NAMALWA (cell line): ENCODE data around the gene CREB5.
A peak's percentile ranks its signal among the peaks of the same experiment; 100 is the strongest.
"Not testable (repeated sequence)": the region's sequence is repeated elsewhere in the genome, so short reads cannot be mapped to it uniquely, and the experiment has no call there.

Experiments used
- DNase-seq: peaks from one replicate; pipeline ENCODE4 v3.0.0-alpha.2; 2015; ENCODE audit warnings: low spot score

CREB5 gene

DNA sequence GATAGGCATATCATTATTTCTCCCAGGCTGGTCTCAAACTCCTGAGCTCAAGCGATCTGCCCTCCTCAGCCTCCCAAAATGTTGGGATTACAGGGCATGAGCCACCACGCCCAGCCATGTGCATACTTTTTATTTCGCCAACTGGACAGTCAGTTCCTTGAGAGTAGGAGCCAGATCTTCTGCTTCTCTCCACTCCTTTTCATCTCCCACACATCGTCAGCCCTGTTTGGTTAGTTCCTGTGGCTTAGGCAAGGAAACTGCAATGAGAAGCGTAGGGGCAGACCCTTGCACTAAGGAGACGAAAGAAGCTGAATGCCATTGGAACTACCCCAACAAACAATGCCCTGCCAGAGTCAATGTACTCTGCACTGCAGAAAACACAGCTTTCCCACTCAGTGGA, 367.6 kb downstream of the CREB5 start:
- DNase-seq: no peak

DNA sequence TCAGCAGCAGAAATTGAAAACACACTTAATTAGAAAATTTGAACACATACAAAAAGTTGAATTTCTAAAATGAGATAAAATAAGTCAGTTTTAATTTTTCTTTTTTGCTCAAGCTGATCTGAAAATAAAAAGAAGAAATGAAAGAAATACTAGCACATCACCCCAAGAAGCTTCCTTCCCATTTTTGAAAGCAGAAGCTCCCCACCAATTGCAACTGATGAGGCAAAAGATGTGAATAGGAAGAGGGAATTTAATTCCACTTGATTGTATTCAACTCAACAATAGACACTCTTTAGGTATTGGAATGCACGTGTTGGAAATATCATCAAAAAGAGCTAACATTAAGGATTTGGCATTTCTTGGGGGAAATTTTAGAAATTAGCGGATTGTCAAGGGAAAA, 370.0 kb downstream of the CREB5 start:
- no peak for DNase-seq

DNA sequence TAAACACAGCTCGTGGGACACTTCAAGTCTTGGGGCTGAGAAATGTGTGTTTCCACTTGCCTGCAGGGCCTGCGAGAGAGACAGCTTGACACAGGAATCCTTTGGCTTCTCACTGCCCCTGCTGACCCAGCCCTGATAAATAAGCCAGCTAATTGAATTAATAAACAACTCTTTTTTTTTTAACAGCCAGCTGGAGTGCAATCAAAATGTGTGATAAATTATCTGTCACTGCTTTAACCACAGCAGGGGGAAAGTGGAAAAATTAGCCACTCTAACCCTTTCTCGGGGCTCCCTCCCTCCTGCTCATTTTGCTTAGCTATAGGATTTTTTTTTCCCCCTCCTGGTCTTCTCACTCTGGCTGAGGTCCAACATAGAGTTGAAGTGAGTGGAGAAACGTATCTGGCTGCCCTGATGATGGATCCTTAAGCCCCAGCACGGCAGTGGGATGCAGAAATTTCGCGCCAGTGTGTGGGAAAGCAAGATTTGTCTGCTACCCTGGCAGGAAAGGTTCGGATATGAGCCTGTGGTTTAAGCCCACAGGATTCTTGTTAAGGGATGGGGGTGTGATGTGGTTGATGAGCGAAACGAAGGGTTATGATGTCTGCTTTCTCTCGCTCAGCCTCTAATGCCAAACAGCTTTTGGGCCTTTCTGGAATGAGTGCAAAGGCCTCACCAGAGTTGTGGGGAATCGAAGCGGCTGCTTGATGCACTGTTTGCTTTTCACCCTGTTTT, 372.0 kb downstream of the CREB5 start:
- DNase-seq: no peak

DNA sequence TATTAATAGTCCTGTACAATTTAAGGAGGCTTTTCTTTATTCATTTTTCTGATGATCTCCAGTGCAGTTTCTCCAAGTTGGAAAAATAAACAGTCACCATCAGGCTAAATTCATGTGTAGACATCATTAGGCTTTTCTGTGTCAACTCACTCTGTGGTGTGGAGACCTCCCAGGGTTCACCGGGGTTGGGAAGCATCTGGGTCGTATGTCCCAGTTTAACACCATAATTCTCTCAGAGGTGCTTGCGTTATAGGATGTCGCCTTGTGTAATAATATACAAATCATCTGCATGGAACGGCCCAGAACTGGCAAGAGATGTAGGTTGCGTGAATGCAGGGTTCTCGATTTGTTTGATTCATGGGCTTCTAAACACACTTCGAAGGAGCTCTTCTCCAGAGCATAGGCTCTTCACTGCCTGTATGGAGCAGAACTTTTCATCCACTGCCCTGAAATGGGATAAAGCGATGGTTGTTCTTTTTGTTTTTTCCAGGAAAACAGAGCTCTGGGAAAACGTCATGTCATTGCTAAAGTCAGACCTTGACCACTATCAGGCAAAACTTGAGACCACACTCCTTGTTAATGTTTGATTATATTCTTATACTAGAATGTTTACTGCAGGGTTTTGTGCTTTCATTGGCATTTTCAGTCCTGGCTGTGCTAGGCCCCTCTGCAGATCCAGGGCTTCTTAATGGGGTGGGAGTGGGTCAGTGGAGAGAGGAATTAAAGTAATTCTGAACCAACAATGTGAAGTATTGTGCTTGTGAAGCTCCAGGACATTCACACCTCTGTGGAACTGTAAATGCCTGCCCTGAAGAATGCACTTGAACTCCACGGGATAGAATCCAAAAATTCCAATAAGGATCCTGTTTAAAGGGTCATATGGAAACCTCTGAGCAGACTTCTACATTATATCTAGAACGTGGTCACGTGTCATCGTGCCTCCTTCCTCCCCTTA, 373.0 kb downstream of the CREB5 start:
- DNase-seq: no peak

DNA sequence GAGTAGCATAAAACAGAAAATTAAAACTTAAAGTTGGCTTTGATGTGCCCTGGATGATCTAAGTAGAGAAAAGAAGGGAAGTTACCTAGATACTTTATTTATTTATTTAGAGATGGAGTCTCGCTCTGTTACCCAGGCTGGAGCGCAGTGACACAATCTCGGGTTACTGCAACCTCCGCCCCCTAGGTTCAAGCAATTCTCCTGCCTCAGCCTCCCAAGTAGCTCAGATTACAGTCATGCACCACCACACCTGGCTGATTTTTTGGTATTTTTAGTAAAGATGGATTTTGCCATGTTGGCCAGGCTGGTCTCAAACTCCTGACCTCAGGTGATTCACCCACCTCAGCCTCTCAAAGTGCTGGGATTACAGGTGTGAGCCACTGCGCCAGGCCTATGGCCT, 373.8 kb downstream of the CREB5 start:
- not testable (repeated sequence) for DNase-seq

DNA sequence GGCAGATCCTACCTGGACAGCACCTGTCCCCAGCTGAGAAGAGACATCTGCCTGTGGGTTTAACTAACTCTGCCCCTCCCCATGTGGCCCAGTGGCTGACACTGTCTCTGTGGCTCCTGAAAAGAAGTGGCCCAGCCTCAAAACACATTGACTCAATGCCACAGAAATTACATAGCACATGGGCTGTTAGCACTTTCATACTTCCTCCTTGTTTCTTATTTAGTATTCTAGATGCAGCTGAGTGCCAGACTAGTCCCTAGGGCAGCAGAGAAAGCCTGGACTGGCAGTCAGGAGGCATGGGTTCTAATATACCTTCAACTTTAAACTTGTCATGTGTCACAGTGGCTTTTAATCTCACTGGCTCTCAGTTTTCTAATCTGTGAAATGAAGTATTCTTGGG, 374.8 kb downstream of the CREB5 start:
- DNase-seq: peak; percentile 24

DNA sequence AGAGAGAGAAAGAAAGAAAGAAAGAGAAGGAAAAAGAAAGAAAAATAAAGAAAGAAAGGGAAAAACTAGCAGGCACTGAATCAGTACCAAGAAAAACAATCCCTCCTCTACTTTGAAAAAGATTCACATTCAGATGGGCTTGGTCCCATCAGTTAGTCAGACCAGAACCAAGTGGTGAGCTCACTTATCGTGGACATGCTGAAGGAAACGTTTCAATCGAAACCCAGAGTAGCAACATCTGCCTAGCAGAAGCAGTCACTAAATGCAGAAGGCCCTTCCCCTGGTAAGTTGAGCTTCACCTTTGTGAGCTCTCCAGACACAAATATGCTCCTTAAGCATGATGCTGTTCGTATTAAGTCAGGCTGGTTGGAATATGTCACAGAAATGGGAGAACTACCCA, 378.1 kb downstream of the CREB5 start:
- DNase-seq: no peak

DNA sequence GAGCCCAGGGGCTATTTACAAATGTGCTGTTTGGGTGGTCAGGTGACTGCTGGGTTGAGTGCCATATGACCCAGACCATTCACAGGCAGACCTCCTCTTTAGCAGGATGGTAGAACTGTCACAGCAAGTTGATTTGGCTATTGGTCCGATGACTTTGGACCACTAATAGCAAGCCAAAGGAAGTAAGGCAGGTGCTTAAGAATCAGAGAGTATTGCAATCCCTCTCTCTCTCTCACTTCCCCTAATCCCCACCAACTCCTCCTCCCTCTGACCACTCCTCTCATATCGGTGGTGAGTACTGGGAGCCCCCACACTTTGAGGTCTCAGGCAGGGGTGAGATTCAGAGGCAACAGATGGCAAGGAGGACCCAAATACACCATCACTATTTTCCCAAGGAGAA, 380.5 kb downstream of the CREB5 start:
- no peak for DNase-seq

DNA sequence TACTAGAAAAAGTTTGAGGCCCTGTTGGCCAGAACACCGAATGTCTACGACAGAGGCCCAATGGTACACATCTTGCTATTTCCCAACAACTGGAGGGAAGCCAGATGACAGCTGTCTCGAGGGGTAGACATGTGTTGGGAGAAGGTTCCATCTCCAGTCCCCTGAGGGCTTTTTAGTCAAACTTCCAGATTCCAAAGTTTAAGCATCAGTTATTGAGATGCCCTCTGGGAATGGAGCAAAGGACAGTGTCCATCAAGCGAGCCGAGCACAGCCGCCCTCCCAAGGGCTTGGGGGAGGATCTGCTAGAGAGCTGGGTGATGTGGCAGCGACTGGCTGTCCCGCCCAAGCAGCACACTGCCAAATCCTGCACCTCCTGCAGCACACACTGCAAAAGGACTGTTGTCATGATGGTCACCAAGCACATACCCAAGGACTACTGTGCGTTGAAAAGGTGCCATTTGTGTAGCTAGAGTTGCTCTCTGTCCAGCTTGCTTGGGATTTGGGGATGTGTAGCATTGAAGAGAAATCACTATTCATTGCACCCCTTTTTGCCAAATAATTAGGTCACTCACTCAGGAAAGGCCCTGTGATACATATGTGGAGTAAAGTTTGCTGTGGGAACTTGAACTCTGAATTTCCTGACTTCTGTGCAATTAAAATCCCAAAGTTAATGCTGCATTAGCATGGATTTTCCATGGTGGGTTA, 381.2 kb downstream of the CREB5 start:
- DNase-seq: no peak

DNA sequence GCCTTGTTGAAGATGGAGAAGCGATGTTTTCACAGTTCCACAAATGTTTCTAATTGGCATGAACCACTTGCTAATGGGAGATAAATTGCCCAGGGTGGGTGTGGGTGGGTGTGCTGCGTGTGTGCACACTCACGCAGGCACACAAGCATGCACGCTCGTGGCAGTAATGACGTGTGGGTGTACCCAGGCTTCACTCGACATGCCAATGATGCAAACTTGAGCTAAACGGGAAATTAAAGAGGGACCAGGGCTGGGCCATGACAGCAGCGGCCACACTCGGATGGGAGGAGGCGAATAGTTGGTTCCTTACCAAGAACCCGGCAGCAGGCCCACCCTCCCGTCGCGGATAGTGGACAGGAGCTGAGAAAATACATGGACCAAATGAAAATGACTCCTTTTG, 386.0 kb downstream of the CREB5 start:
- DNase-seq: no peak

DNA sequence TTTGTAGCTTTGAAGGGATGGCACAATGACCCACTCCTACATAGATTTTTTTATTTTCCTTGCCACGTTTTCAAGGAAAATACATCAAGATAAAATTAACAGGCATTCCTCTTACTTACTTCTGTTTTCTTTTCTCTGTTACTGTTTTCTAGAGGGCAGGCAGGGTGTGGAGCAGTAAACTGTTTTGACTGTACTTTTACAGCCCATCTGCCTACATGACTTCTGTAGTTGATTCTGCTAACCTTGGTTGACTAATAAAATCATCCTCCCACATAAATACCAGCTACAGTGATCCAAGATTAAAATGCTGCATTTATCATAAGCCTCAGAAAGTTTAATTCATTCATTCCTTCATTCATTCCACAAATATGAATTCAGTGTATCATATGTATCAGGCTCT, 387.3 kb downstream of the CREB5 start:
- no peak for DNase-seq

DNA sequence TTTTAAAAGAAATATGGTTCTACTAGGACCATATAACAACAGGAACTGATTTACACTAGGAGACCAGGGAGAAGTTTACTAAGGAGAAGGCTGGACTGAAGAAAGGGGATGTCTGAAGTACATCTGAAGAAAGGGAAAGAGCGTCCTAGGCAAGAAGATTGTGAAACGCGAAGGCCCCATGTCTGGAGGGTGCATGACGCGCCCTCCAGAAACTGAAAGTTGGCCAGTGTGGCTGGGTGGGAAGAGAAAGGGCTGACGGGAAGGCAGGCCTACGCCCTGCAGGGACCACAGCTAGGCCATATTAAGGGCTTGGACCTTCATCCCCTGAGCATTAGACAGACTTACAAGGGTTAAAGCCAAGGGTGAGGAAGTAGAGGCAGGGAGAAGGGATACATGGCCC, 387.8 kb downstream of the CREB5 start:
- no peak for DNase-seq

DNA sequence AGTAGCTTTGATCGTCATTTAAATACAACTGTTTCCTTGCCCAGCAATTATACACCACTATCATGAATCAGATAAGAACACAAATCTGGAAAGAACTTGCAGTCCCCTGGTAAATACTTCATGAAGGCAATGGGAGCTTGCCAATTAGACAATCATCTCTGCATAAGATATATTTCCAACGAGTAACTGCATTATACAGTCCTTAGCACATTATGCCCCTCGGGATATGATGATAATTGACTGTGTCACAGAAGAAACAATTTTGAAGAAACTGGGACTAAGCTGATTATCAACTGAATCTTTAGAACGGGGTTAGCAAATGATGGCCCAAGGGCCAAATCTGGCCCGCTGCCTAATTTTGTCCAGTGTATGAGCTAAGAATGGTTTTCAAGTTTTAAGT, 390.1 kb downstream of the CREB5 start:
- DNase-seq: no peak

DNA sequence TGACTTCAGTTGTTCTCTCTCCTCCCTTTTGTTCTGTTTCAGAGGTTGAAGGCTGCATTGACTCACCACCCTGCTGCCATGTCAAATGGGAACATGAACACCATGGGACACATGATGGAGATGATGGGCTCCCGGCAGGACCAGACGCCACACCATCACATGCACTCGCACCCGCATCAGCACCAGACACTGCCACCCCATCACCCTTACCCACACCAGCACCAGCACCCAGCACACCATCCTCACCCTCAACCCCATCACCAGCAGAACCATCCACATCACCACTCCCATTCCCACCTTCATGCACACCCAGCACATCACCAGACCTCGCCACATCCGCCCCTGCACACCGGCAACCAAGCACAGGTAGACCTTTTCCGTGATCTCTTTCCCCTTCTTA, 391.8 kb downstream of the CREB5 start:
- DNase-seq: no peak

DNA sequence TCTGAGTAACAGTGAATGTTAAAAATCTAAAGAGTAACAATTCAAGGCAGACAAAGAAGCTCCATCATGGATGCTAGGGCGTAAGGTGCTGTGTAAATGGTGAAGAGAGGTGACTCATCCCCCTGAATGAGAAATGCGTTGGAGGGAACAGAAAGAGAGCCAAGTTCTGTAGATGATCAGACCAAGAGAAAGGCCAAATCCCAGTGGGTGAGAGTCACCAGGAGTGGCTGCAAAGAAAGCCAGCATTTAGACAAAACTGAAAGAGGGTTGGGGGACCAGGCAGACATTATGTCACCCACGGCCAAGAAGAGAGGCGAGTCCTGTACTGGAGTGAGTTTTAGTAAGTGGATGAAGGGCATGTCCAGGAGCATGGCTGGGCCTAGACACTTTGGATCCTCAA, 392.7 kb downstream of the CREB5 start:
- no peak for DNase-seq

DNA sequence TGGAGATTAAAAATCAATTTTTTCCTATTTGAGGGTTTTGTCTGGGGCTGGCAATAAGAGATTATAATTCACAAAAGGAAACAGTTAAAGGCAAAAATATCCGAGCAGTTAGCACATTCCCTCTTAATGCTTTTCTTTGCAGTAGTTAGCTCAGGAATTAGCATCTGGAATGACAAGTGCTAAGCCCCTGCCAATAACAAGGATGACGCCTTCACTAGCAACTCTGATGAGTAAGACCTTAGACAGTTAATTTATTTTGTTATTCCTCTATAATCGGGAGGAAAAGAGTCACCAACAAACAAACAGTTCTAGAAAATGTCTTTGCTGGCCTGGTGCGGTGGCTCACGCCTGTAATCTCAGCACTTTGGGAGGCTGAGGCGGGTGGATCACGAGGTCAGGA, 394.5 kb downstream of the CREB5 start:
- DNase-seq: no peak

DNA sequence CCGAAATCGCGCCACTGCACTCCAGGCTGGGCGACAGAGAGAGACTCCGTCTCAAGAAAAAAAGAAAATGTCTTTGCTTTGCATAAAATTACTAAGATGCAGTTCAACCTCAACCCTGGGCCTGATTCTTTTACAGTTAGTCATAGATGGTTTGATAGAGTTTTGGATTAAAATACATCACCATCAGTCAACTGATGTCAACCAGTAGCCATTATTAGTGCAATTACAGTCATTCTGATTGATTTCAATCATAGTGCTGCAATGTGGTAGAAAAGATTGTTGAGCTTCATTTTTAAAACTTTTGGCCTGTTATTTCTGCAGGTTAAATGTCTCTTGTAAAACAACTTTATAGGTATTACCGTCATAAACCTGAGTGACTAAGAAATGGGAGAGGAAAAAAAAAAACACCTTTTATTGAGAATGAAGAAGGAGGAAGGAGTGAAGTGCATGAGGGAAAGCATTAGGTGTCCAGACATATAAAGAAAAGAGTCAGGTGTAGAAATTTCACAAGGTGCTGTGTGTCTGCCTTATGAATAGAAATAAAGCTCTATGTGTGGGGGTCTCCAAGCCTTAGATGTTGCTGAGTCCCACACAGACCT, 395.2 kb downstream of the CREB5 start:
- no peak for DNase-seq

DNA sequence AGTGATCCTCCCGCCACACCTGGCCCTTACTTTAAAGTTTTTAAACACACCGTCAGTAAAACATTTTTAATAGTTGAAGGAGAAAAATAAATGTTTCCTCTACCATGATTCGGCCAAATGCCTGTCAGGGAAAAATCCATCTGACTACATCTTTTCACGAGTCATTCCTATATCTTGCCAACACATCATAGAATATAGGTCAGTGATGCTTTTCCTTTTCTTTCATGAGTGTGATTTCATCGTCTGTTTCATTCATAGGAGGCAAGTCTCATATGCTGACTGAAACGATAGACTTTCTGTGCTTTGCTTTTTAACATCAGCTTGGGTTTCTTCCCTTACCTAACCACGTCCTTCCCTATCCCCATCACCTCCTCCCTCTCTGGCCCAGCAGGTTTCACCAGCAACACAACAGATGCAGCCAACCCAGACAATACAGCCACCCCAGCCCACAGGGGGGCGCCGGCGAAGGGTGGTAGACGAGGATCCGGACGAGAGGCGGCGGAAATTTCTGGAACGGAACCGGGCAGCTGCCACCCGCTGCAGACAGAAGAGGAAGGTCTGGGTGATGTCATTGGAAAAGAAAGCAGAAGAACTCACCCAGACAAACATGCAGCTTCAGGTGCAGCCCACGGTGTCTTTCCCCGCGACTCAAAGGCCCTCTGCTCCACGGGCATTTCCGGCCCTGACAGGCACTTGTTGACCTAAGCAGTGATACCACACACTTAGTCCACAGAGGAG, 396.6 kb downstream of the CREB5 start:
- no peak for DNase-seq

DNA sequence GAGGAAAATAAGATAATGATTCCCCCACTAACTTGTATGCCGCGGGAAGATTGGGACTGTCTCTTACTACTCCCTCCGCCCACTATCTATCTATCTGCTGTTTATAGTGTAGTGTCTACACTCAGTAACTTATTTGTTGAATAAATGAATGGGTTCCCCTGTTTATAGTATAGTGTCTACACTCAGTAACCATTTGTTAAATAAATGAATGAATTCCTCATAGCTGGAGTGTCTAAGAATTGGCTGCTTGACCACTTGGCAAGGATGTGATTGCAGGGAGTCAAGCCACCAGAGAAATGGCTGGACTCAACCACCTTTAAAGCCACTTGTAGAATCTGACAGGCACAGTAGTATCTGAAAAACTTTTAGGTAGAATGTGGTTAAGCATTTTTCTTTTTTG, 398.7 kb downstream of the CREB5 start:
- DNase-seq: no peak

DNA sequence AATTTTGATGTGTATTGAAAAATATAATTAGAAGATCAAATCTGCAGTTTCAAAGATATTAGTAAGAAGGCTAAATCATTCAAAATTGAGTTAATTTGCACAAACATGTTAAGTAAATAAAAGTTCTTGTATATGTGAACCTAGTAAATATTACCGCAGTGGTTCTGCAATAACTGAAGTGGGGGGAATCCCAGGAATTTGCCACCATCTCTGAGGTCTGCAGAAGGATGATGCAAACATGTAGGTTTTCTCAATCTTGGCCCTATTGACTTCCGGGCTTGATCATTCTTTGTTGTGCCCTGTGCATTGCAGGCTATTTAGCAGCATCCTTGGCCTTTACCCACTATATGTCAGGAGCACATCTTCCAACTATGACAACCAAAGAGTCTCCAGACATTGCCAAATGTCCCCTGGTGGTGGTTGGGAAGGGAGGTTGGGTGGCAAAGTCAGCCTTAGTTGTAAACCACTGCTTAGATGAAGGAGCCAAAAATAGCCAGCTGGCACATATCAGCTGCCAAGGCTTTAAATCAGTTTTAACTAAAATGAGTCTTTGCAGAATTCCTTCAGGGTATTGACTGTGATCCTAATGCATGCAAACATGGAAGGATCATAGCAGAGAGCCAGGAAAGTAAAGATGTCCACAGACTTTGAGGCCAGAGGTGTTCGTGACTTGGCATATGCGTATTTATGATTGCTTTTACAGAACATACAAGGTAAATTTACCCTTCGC, 399.5 kb downstream of the CREB5 start:
- DNase-seq: no peak

DNA sequence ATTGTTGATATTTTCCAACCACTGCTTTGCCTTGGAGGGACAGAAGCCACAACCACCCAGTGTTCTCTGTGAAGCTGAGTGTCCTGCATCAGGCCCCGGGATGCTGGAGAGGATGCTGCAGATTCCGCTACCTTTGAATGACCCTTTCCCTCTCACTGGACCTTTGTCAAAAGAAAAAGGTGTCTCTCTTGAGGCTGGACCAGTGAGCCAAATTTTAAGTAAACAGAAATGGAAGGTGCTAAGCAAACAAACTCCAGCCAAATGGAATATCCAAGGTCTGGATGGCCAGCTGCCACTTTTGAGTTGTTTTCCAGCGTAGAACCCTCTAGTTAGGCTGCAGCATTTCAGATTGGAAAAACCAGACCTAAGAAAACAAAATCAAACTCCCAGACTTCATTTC, 400.3 kb downstream of the CREB5 start:
- no peak for DNase-seq
